ENCODE data around the gene PSMB10.

Gene PSMB10

GRCh38 chr16:67969254-67970039 lies 32.8 kb upstream of the PSMB10 start:
- TF ChIP-seq POLR2AphosphoS5 (IDR thresholded peaks at IDR 0.05; ENCODE audit: low read depth, low read length) (no peak), TAF1 (IDR thresholded peaks at IDR 0.05; ENCODE audit: borderline replicate concordance, insufficient read depth, low read length) (no peak), SIN3A (IDR thresholded peaks at IDR 0.05; ENCODE audit: borderline replicate concordance, insufficient read depth, low read length) (no peak), REST (IDR thresholded peaks at IDR 0.05; ENCODE audit: insufficient read depth in 1 of 2, low read depth in 2 of 2, low read length in 2 of 2) (no peak), FOXP2 (optimal IDR thresholded peaks at IDR 0.05; ENCODE audit: borderline replicate concordance, extremely low read depth, extremely low read length, insufficient read depth) (no peak)

GRCh38 chr16:67968400-67969253 lies 32.0 kb upstream of the PSMB10 start, which contains the start of gene SLC12A4:
Gene SLC12A4 (minus strand): TSS chr16:67968637. CDS start chr16:67968553, 84 bp downstream.
- TF ChIP-seq TAF1 (IDR thresholded peaks at IDR 0.05; ENCODE audit: borderline replicate concordance, insufficient read depth, low read length), result no peak
- TF ChIP-seq SIN3A (IDR thresholded peaks at IDR 0.05; ENCODE audit: borderline replicate concordance, insufficient read depth, low read length), result no peak
- no peak for TF ChIP-seq REST (IDR thresholded peaks at IDR 0.05; ENCODE audit: insufficient read depth in 1 of 2, low read depth in 2 of 2, low read length in 2 of 2)
- no peak for TF ChIP-seq POLR2AphosphoS5 (IDR thresholded peaks at IDR 0.05; ENCODE audit: low read depth, low read length)
- no peak for TF ChIP-seq FOXP2 (optimal IDR thresholded peaks at IDR 0.05; ENCODE audit: borderline replicate concordance, extremely low read depth, extremely low read length, insufficient read depth)

- TF ChIP-seq TAF1 (IDR thresholded peaks at IDR 0.05; ENCODE audit: borderline replicate concordance, insufficient read depth, low read length), result no peak
- TF ChIP-seq POLR2AphosphoS5 (IDR thresholded peaks at IDR 0.05; ENCODE audit: low read depth, low read length), result no peak
- no peak for TF ChIP-seq SIN3A (IDR thresholded peaks at IDR 0.05; ENCODE audit: borderline replicate concordance, insufficient read depth, low read length)
- TF ChIP-seq REST (IDR thresholded peaks at IDR 0.05; ENCODE audit: insufficient read depth in 1 of 2, low read depth in 2 of 2, low read length in 2 of 2), result no peak
- TF ChIP-seq FOXP2 (optimal IDR thresholded peaks at IDR 0.05; ENCODE audit: borderline replicate concordance, extremely low read depth, extremely low read length, insufficient read depth), result no peak
Observed at GRCh38 chr16:67967958-67968399, 31.3 kb upstream of the PSMB10 start.

- TF ChIP-seq SIN3A (IDR thresholded peaks at IDR 0.05; ENCODE audit: borderline replicate concordance, insufficient read depth, low read length) (no peak), FOXP2 (optimal IDR thresholded peaks at IDR 0.05; ENCODE audit: borderline replicate concordance, extremely low read depth, extremely low read length, insufficient read depth) (no peak), POLR2AphosphoS5 (IDR thresholded peaks at IDR 0.05; ENCODE audit: low read depth, low read length) (no peak), REST (IDR thresholded peaks at IDR 0.05; ENCODE audit: insufficient read depth in 1 of 2, low read depth in 2 of 2, low read length in 2 of 2) (no peak), TAF1 (IDR thresholded peaks at IDR 0.05; ENCODE audit: borderline replicate concordance, insufficient read depth, low read length) (no peak)
Observed at GRCh38 chr16:67967183-67967957, 30.7 kb upstream of the PSMB10 start.

Measured in PFSK-1 (cell line).